Ovary (tissue), 3 donors: Measurements from ENCODE around the gene UPK3BL1.
"Not testable (repeated sequence)": the region's sequence is repeated elsewhere in the genome, so short reads cannot be mapped to it uniquely, and the experiment has no call there.

Experiments used
- EP300 ChIP-seq: sonication (generic); formaldehyde crosslinking; IDR thresholded peaks from one replicate; pipeline ENCODE4 v1.6.1; 2017; ENCODE audit warnings: antibody characterized with exemption
- POLR2A ChIP-seq: fragments of 450-650 bp; IDR thresholded peaks from one replicate; pipeline ENCODE4 v1.6.1; 2017; ENCODE audit warnings: antibody characterized with exemption, mild to moderate bottlenecking, moderate library complexity
- TF ChIP-seq, protein P1 (sequence below), 3 donors: fragments of 450-650 bp in 2 of 3; fragments of 200-600 bp in 1 of 3; IDR thresholded peaks; one replicate each; pipeline versions ENCODE4 v1.5.1 to v1.8.0; 2016 to 2022; ENCODE audit warnings: antibody characterized with exemption in 3 of 3, mild to moderate bottlenecking in 1 of 3
- donor health status: DM: no; HTN: no; CAD: no.

DNA sequence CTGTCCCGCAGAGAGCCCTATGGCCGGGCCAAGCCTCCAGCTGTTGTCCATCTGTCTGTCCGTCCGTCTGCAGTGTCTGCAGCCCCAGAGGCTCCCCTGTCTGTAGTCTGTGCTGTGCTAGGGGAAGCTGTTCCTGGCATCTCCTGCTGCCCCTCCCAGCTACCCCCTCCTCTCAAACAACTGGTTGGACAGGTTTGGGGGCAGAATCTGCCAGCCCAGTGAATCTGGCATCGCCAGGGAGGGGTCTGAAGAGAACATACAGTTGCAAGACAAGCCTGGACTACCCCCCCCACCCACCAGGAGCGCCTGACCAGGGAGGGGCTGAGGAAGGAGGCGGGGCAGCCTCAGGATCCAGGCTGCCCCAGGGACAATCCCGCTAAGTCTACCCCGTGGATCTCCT is at the start of gene UPK3BL1:
- TF ChIP-seq, protein P1, sequence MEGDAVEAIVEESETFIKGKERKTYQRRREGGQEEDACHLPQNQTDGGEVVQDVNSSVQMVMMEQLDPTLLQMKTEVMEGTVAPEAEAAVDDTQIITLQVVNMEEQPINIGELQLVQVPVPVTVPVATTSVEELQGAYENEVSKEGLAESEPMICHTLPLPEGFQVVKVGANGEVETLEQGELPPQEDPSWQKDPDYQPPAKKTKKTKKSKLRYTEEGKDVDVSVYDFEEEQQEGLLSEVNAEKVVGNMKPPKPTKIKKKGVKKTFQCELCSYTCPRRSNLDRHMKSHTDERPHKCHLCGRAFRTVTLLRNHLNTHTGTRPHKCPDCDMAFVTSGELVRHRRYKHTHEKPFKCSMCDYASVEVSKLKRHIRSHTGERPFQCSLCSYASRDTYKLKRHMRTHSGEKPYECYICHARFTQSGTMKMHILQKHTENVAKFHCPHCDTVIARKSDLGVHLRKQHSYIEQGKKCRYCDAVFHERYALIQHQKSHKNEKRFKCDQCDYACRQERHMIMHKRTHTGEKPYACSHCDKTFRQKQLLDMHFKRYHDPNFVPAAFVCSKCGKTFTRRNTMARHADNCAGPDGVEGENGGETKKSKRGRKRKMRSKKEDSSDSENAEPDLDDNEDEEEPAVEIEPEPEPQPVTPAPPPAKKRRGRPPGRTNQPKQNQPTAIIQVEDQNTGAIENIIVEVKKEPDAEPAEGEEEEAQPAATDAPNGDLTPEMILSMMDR (IDR thresholded peaks at IDR 0.05), result not testable (repeated sequence)
- TF ChIP-seq POLR2A, EP300: not testable (repeated sequence)
